Peyer's patch (tissue), 4 donors: ENCODE measurements around the gene PAM. TPM values are rescaled to one million over a fixed set of nuclear protein-coding genes. Genes with fewer than 3 reads are reported as not detected.

Experiments
- DNase-seq, 3 donors: peaks; one replicate each; pipeline ENCODE4 v3.0.0-alpha.2; 2017 to 2019
- H3K27ac ChIP-seq, 4 donors: fragments of 200-600 bp; sonication (generic); one replicate each; pipeline ENCODE4 v1.5.1; 2016 to 2019
- H3K27me3 ChIP-seq, 2 donors: fragments of 200-600 bp; sonication (generic); one replicate each; pipeline ENCODE4 v1.5.1; 2019
- H3K36me3 ChIP-seq, 3 donors: fragments of 200-600 bp; sonication (generic); one replicate each; pipeline ENCODE4 v1.5.1; 2016 to 2019
- H3K4me1 ChIP-seq, 4 donors: fragments of 200-600 bp; sonication (generic); one replicate each; pipeline ENCODE4 v1.5.1; 2016 to 2019
- H3K4me3 ChIP-seq, 4 donors: fragments of 200-600 bp; sonication (generic); 1 replicate in 3 of 4; 2 replicates in 1 of 4; pipeline ENCODE4 v1.5.1; 2016 to 2019; ENCODE audit warnings: mild to moderate bottlenecking in 1 of 4
- H3K9me3 ChIP-seq, 4 donors: fragments of 200-600 bp; sonication (generic); one replicate each; pipeline ENCODE4 v1.5.1; 2016 to 2019; ENCODE audit warnings: mild to moderate bottlenecking in 1 of 4
- CTCF ChIP-seq, 6 experiments: fragments of 450-650 bp in 4 of 6; fragments of 200-600 bp in 2 of 6; sonication (generic) in 1 of 6; IDR thresholded peaks; one replicate each; pipeline ENCODE4 v1.5.1; 2017 to 2019; ENCODE audit warnings: antibody characterized with exemption in 6 of 6, mild to moderate bottlenecking in 3 of 6, moderate library complexity in 1 of 6
- POLR2A ChIP-seq, 2 donors: fragments of 450-650 bp; IDR thresholded peaks; one replicate each; pipeline ENCODE4 v1.5.1; 2017; ENCODE audit warnings: antibody characterized with exemption in 2 of 2, mild to moderate bottlenecking in 2 of 2, moderate library complexity in 2 of 2
- total RNA-seq, 4 donors: library from RNA; depleted of rRNA; stranded (reverse); fragments of >200 nt; gene quantifications; one replicate each; pipeline ENCODE4 v1.1.0, GENCODE V29; 2016

Gene PAM
- total RNA-seq, 4 donors from 2014 or later = 58.6 to 130 (median 109) TPM

DNA sequence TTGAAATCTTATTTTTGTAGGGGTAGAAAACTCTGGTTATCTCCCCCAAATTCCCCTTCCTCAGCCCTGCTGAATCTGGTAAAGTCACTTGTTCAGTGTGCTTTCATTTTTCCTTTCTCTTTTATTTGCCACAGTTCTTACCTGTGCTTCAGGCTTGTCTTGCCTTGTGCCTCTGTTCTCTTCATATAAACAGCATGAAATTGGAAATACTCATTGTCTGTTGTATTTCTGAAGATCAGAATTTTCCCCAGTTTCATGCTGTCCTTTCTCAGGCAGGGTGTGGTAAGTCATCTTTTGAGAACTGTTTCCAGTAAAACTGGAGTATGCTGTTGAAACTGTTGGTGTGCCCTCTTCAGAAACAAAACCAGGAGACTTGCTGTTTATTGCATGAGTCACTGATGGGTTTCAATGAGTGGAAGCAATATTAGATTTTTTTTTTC, 7.0 kb downstream of the PAM start:
- TF ChIP-seq CTCF (IDR thresholded peaks at IDR 0.05) = no peak
- TF ChIP-seq POLR2A (IDR thresholded peaks at IDR 0.05) = no peak
- H3K9me3 ChIP-seq = no peaks in the 10 kb centered on the region
- H3K27me3 ChIP-seq = no peaks in the 10 kb centered on the region
- no peaks in the 10 kb centered on the region for H3K36me3 ChIP-seq
- H3K4me3 ChIP-seq = no peak overlapping the region
- no peak overlapping the region for H3K27ac ChIP-seq
- H3K4me1 ChIP-seq = peaks cover 0 to 15% (median 6%) of the 10 kb centered on the region in 4 donors
- no peak for DNase-seq

DNA sequence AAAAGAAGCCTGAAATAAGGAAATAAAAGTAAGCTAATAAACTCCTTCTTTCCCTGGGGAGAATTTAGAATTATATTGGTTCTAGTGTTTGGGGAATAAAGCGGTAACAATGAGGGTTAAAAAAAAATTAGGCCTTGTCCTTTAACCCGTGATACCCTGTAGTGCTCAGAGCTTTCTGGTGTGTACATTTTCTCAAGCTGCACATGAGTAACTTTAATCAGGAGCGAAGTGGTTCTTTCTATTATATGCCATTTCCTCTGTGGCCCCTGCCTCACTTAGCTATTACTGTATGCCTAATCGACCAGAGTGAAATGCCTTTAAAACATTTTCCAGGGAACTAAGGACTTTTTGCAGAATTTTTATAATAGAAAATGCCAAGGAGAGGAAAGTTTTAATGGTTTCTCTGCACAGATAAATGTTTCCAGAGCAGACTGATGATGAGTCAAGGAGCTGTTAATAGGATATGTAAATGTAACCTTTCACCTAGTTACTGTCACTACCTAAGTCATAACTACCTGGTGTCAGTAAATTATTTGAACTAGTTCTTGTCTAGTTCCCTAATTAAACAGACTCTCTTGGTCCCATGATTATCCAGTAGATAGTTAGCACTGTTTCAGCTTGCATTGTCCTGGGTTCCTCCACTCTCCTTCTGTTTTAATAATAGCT, 7.6 kb downstream of the PAM start:
- Histone ChIP-seq H3K4me1 (peaks cover 0 to 15% (median 6%) of the 10 kb centered on the region in 4 donors), H3K27ac (no peak overlapping the region), H3K9me3 (no peaks in the 10 kb centered on the region), H3K27me3 (no peaks in the 10 kb centered on the region), H3K36me3 (no peaks in the 10 kb centered on the region), H3K4me3 (no peak overlapping the region)
- TF ChIP-seq CTCF (IDR thresholded peaks at IDR 0.05) (no peak), POLR2A (IDR thresholded peaks at IDR 0.05) (no peak)
- no peak for DNase-seq

DNA sequence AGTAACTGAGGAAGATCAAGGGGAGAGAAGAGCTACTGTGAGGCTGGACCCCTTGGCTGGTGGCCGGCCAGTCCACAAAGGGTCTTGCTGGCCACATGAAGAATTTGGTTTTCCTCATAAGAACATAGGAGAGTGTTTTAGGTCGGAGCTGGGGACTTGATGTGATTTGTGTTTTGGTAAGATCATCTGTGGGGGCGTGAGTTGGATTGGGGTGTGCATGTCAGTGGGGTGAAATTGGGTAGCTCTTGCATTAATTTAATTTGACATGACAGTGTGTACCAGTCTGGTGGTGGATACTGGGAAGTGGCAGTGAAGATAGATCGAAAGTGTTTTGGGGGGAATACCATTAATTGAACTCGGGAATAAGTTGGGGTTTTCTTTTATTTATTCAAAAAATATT, 8.6 kb downstream of the PAM start:
- Histone ChIP-seq H3K27ac (no peak overlapping the region), H3K4me3 (no peak overlapping the region), H3K9me3 (no peaks in the 10 kb centered on the region), H3K36me3 (no peaks in the 10 kb centered on the region), H3K27me3 (no peaks in the 10 kb centered on the region), H3K4me1 (peaks cover 0 to 15% (median 6%) of the 10 kb centered on the region in 4 donors)
- TF ChIP-seq CTCF (IDR thresholded peaks at IDR 0.05) = no peak
- no peak for DNase-seq

GRCh38 chr5:102764381-102765004, 9.4 kb downstream of the PAM start:
- H3K27me3 ChIP-seq = no peaks in the 10 kb centered on the region
- no peak overlapping the region for H3K27ac ChIP-seq
- H3K36me3 ChIP-seq = no peaks in the 10 kb centered on the region
- H3K4me1 ChIP-seq = peaks cover 0 to 15% (median 6%) of the 10 kb centered on the region in 4 donors
- DNase-seq = no peak
- no peaks in the 10 kb centered on the region for H3K9me3 ChIP-seq
- TF ChIP-seq POLR2A (IDR thresholded peaks at IDR 0.05) (no peak), CTCF (IDR thresholded peaks at IDR 0.05) (no peak)
- no peak overlapping the region for H3K4me3 ChIP-seq

DNA sequence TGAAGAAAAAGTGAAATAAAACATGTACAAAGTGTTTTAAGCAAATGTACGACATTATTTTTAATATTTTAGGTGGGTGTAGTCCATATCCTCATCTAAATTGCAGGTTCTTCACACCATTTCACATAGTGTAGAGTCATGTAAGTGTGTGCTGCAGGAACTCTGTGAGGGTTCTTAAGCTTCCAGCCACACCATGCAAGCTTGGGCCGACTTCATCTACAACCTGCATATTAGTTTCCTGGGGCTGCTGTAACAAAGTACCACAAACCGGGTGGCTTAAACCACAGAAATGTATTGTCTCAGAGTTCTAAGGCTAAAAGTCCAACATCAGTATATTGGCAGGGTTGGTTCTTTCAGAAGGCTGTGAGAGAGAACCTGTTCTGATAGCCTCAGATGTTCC, 10.2 kb downstream of the PAM start:
- Histone ChIP-seq H3K27me3 (no peaks in the 10 kb centered on the region), H3K36me3 (no peaks in the 10 kb centered on the region)

More for the DNA sequence above, 10.2 kb downstream of the PAM start:
- DNase-seq = no peak
- peaks cover 0 to 15% (median 6%) of the 10 kb centered on the region in 4 donors for H3K4me1 ChIP-seq
- H3K4me3 ChIP-seq = no peak overlapping the region
- H3K9me3 ChIP-seq = no peaks in the 10 kb centered on the region
- H3K27ac ChIP-seq = no peak overlapping the region
- TF ChIP-seq POLR2A (IDR thresholded peaks at IDR 0.05) (no peak), CTCF (IDR thresholded peaks at IDR 0.05) (no peak)
